Activated CD4-positive, alpha-beta T cell treated with anti-CD3 and anti-CD28 coated beads for 36 hours (primary cell): ENCODE data around the gene PRSS53. TPM values are rescaled to one million over a fixed set of nuclear protein-coding genes. Genes with fewer than 3 reads are reported as not detected.

Experiments used
- ATAC-seq: fragments of 200-7000 bp; cut with Tn5 transposase; one replicate; pipeline ENCODE4 v1.10.0; 2021; ENCODE audit warnings: mild to moderate bottlenecking, moderate library complexity
- CTCF ChIA-PET: fragments of 350-600 bp; sonication (Branson Sonifier 250); formaldehyde crosslinking; loops from one replicate; lab custom pipeline; 2021; ENCODE audit warnings: antibody characterized with exemption; lab: Charles Lee
- POLR2A ChIA-PET: fragments of 350-600 bp; sonication (Branson Sonifier 250); formaldehyde crosslinking; loops from one replicate; lab custom pipeline; 2021; ENCODE audit warnings: antibody characterized with exemption, inconsistent platforms; lab: Charles Lee
- DNase-seq: peaks from one replicate; pipeline ENCODE4 v3.0.0-alpha.2; 2020
- H3K27ac Mint-ChIP-seq: one replicate; pipeline ENCODE4 v1.8.0; 2021; ENCODE audit warnings: mixed read lengths
- H3K27me3 Mint-ChIP-seq: one replicate; pipeline ENCODE4 v1.8.0; 2021; ENCODE audit warnings: mixed read lengths
- H3K36me3 Mint-ChIP-seq: one replicate; pipeline ENCODE4 v1.8.0; 2021; ENCODE audit warnings: low read depth, mixed read lengths
- H3K4me1 Mint-ChIP-seq: one replicate; pipeline ENCODE4 v1.8.0; 2021; ENCODE audit warnings: mixed read lengths
- H3K4me3 Mint-ChIP-seq: one replicate; pipeline ENCODE4 v1.8.0; 2021; ENCODE audit warnings: mild to moderate bottlenecking, moderate library complexity, mixed read lengths
- H3K9me3 Mint-ChIP-seq: one replicate; pipeline ENCODE4 v1.8.0; 2021; ENCODE audit warnings: low read depth, mixed read lengths
- intact Hi-C, 2 experiments: fragments of 100-400 bp; cut with DNase I in 1 of 2; cut with micrococcal nuclease in 1 of 2; formaldehyde crosslinking; loops; one replicate each; pipeline versions ENCODE4 v1.14.2 to v1.15.1; 2022 to 2024; cut with DNase I, micrococcal nuclease
- total RNA-seq, 2 experiments: library from RNA; stranded (reverse); gene quantifications; one replicate each; pipeline ENCODE4 v1.2.3, GENCODE V29; 2021

Gene PRSS53
- total RNA-seq, 2 experiments from 2014 or later: 4.0 to 9.2 TPM

- no peak for ATAC-seq
- ChIA-PET POLR2A (no interaction called here), CTCF (interaction anchor here (0.6 kb wide), 1 partner anchor 328 kb away, joined by 3 read pairs; no protein-coding TSS in a partner anchor)
- H3K4me1 Mint-ChIP-seq: peaks cover 30% of the 10 kb centered on the region
- H3K4me3 Mint-ChIP-seq: no peak overlapping the region
- peaks cover 17% of the 10 kb centered on the region for H3K36me3 Mint-ChIP-seq
- H3K27ac Mint-ChIP-seq: no peak overlapping the region
- H3K27me3 Mint-ChIP-seq: no peaks in the 10 kb centered on the region
- intact Hi-C loops: no loop called here
- H3K9me3 Mint-ChIP-seq: no peaks in the 10 kb centered on the region
- DNase-seq: no peak
Measured at GRCh38 chr16:31061126-31061812, 27.5 kb downstream of the PRSS53 start.

GRCh38 chr16:31055613-31056012 is 33.1 kb downstream of the PRSS53 start:
- Mint-ChIP-seq H3K27me3 (no peaks in the 10 kb centered on the region), H3K27ac (no peak overlapping the region), H3K36me3 (peaks cover 6% of the 10 kb centered on the region), H3K9me3 (no peaks in the 10 kb centered on the region), H3K4me1 (peaks cover 5% of the 10 kb centered on the region), H3K4me3 (no peak overlapping the region)
- ATAC-seq: no peak
- ChIA-PET POLR2A (no interaction called here), CTCF (interaction anchor here (0.7 to 0.9 kb wide), 2 partner anchors 11 to 70 kb away, joined by 3 to 4 read pairs; no protein-coding TSS in a partner anchor)
- intact Hi-C loops: no loop called here
- no peak for DNase-seq

GRCh38 chr16:31052114-31052513 is 36.6 kb downstream of the PRSS53 start:
- H3K4me1 Mint-ChIP-seq: peaks cover 5% of the 10 kb centered on the region
- peak; percentile 93 for ATAC-seq

GRCh38 chr16:31050280-31051030 is 38.3 kb downstream of the PRSS53 start:
- Mint-ChIP-seq H3K27me3 (no peaks in the 10 kb centered on the region), H3K9me3 (no peaks in the 10 kb centered on the region), H3K27ac (no peak overlapping the region), H3K36me3 (no peaks in the 10 kb centered on the region), H3K4me1 (peaks cover 5% of the 10 kb centered on the region), H3K4me3 (no peak overlapping the region)
- DNase-seq: no peak
- intact Hi-C loops: no loop called here
- ATAC-seq: no peak
- POLR2A ChIA-PET: no interaction called here
- CTCF ChIA-PET: interaction anchor here (0.7 to 1.0 kb wide), 3 partner anchors 9 to 207 kb away, joined by 3 read pairs; no protein-coding TSS in a partner anchor

More at GRCh38 chr16:31052114-31052513, 36.6 kb downstream of the PRSS53 start:
- DNase-seq: peak; percentile 44
- H3K36me3 Mint-ChIP-seq: no peaks in the 10 kb centered on the region
- CTCF ChIA-PET: no interaction called here
- H3K4me3 Mint-ChIP-seq: no peak overlapping the region
- H3K27ac Mint-ChIP-seq: no peak overlapping the region
- no peaks in the 10 kb centered on the region for H3K27me3 Mint-ChIP-seq
- intact Hi-C loops: no loop called here
- no peaks in the 10 kb centered on the region for H3K9me3 Mint-ChIP-seq
- POLR2A ChIA-PET: no interaction called here

GRCh38 chr16:31043898-31044481 is 44.8 kb downstream of the PRSS53 start:
- no peak for ATAC-seq
- ChIA-PET POLR2A (no interaction called here), CTCF (interaction anchor here (0.6 to 1.3 kb wide), 2 partner anchors 35 to 142 kb away, joined by 3 read pairs; no protein-coding TSS in a partner anchor)
- no peak for DNase-seq
- H3K36me3 Mint-ChIP-seq: peaks cover 8% of the 10 kb centered on the region
- no peaks in the 10 kb centered on the region for H3K9me3 Mint-ChIP-seq
- intact Hi-C loops: loop anchor here in 1 of 2 experiments (10.0 kb wide), 1 partner anchor 49 kb away; no protein-coding TSS in a partner anchor
- no peak overlapping the region for H3K27ac Mint-ChIP-seq
- H3K4me3 Mint-ChIP-seq: no peak overlapping the region
- no peaks in the 10 kb centered on the region for H3K4me1 Mint-ChIP-seq
- H3K27me3 Mint-ChIP-seq: no peaks in the 10 kb centered on the region

- CTCF ChIA-PET: interaction anchor here (1.3 kb wide), 1 partner anchor 142 kb away, joined by 3 read pairs; no protein-coding TSS in a partner anchor
- H3K9me3 Mint-ChIP-seq: no peaks in the 10 kb centered on the region
- H3K4me1 Mint-ChIP-seq: no peaks in the 10 kb centered on the region
- H3K27ac Mint-ChIP-seq: no peak overlapping the region
- no peak for DNase-seq
- intact Hi-C loops: loop anchor here in 1 of 2 experiments (10.0 kb wide), 1 partner anchor 49 kb away; no protein-coding TSS in a partner anchor
- peaks cover 11% of the 10 kb centered on the region for H3K36me3 Mint-ChIP-seq
- POLR2A ChIA-PET: no interaction called here
- no peak overlapping the region for H3K4me3 Mint-ChIP-seq
- H3K27me3 Mint-ChIP-seq: no peaks in the 10 kb centered on the region
- ATAC-seq: no peak
Measured at GRCh38 chr16:31043352-31043751, 45.4 kb downstream of the PRSS53 start.

GRCh38 chr16:31042866-31043265 is 45.9 kb downstream of the PRSS53 start:
- intact Hi-C loops: loop anchor here in 1 of 2 experiments (10.0 kb wide), 1 partner anchor 48 kb away; no protein-coding TSS in a partner anchor
- H3K27me3 Mint-ChIP-seq: no peaks in the 10 kb centered on the region
- DNase-seq (no peak), ATAC-seq (no peak)
- H3K36me3 Mint-ChIP-seq: peaks cover 12% of the 10 kb centered on the region
- CTCF ChIA-PET: interaction anchor here (0.6 to 1.3 kb wide), 3 partner anchors 15 to 141 kb away, joined by 3 read pairs; no protein-coding TSS in a partner anchor
- H3K9me3 Mint-ChIP-seq: no peaks in the 10 kb centered on the region
- no peak overlapping the region for H3K4me3 Mint-ChIP-seq
- POLR2A ChIA-PET: no interaction called here
- H3K4me1 Mint-ChIP-seq: no peaks in the 10 kb centered on the region
- no peak overlapping the region for H3K27ac Mint-ChIP-seq

- intact Hi-C loops: no loop called here
- ChIA-PET CTCF (no interaction called here), POLR2A (no interaction called here)
- Mint-ChIP-seq H3K27me3 (no peaks in the 10 kb centered on the region), H3K27ac (no peak overlapping the region), H3K9me3 (no peaks in the 10 kb centered on the region), H3K4me1 (peaks cover 7% of the 10 kb centered on the region), H3K4me3 (no peak overlapping the region), H3K36me3 (peaks cover 17% of the 10 kb centered on the region)
- ATAC-seq: no peak
- DNase-seq: no peak
Measured at GRCh38 chr16:31038993-31039392, 49.8 kb downstream of the PRSS53 start.

GRCh38 chr16:31036691-31037090 is 52.1 kb downstream of the PRSS53 start:
- DNase-seq: no peak
- POLR2A ChIA-PET: no interaction called here
- CTCF ChIA-PET: interaction anchor here (0.7 kb wide), 1 partner anchor 96 kb away, joined by 3 read pairs; no protein-coding TSS in a partner anchor
- Mint-ChIP-seq H3K4me3 (no peak overlapping the region), H3K9me3 (no peaks in the 10 kb centered on the region), H3K27ac (no peak overlapping the region), H3K4me1 (peaks cover 14% of the 10 kb centered on the region), H3K27me3 (no peaks in the 10 kb centered on the region), H3K36me3 (peaks cover 13% of the 10 kb centered on the region)
- intact Hi-C loops: no loop called here
- ATAC-seq: no peak

GRCh38 chr16:31033709-31034492 is 54.8 kb downstream of the PRSS53 start:
- CTCF ChIA-PET: interaction anchor here (0.6 to 1.7 kb wide), 4 partner anchors 28 to 124 kb away, joined by 3 to 7 read pairs (median 4); partner anchors contain the start of genes KAT8, ZNF646 and ZNF668
- intact Hi-C loops: loop anchor here (1.0 to 5.0 kb wide), 16 partner anchors 37 to 833 kb away; partner anchors contain the start of genes SETD1A (in 2 of the 2), VKORC1 (in 2 of the 2), ZNF646 (in 2 of the 2) and ZNF668 (in 2 of the 2)
- H3K36me3 Mint-ChIP-seq: peaks cover 9% of the 10 kb centered on the region

More at GRCh38 chr16:31033709-31034492, 54.8 kb downstream of the PRSS53 start:
- Mint-ChIP-seq H3K9me3 (no peaks in the 10 kb centered on the region), H3K27ac (peak overlapping the region; percentile 93), H3K4me3 (peak overlapping the region; percentile 96), H3K4me1 (peaks cover 15% of the 10 kb centered on the region), H3K27me3 (no peaks in the 10 kb centered on the region)
- POLR2A ChIA-PET: interaction anchor here (0.9 to 1.2 kb wide), 3 partner anchors 40 to 146 kb away, joined by 4 to 7 read pairs (median 5); partner anchors contain the start of genes FUS, ZNF646 and ZNF668
- peak; percentile 64 for ATAC-seq
- DNase-seq: peak; percentile 95
